Endothelial cell of umbilical vein (primary cell): ENCODE measurements around the gene TMEM252.

Experiments
- EZH2 ChIP-seq: IDR thresholded peaks from 2 replicates; pipeline ENCODE4 v1.6.1; 2012; ENCODE audit warnings: borderline replicate concordance, low read depth, mild to moderate bottlenecking, moderate library complexity, low read length, inconsistent platforms; ENCODE audit not compliant: severe bottlenecking
- JUN ChIP-seq: IDR thresholded peaks from 2 replicates; pipeline ENCODE4 v1.6.1; 2011; ENCODE audit warnings: borderline replicate concordance, low read depth; ENCODE audit not compliant: insufficient read length, insufficient read depth
- MYC ChIP-seq: IDR thresholded peaks from one replicate; pipeline ENCODE4 v1.6.1; 2011; ENCODE audit warnings: mild to moderate bottlenecking, low read depth, low read length
- POLR2A ChIP-seq: IDR thresholded peaks from 2 replicates; pipeline ENCODE4 v1.6.1; 2012; ENCODE audit warnings: low read depth, mild to moderate bottlenecking, control low read depth, low read length
- POLR2AphosphoS5 ChIP-seq: IDR thresholded peaks from 2 replicates; pipeline ENCODE4 v1.6.1; 2012; ENCODE audit warnings: low read depth, mild to moderate bottlenecking, control low read depth, low read length, moderate library complexity; ENCODE audit not compliant: insufficient read depth
- TF ChIP-seq, protein P1 (sequence below), 2 donors: IDR thresholded peaks; 1 replicate in 1 of 2; 2 replicates in 1 of 2; pipeline ENCODE4 v1.5.1; 2011; ENCODE audit warnings: low read length in 2 of 2, mild to moderate bottlenecking in 2 of 2, moderate library complexity in 2 of 2, control low read depth in 1 of 2, inconsistent platforms in 1 of 2, low read depth in 1 of 2; ENCODE audit not compliant: insufficient read depth in 1 of 2; ENCODE audit errors: extremely low read depth in 1 of 2
- TF ChIP-seq, protein P2 (sequence below): IDR thresholded peaks from 2 replicates; pipeline ENCODE4 v1.6.1; 2011; ENCODE audit not compliant: insufficient read depth, insufficient read length

- TF ChIP-seq, protein P1, sequence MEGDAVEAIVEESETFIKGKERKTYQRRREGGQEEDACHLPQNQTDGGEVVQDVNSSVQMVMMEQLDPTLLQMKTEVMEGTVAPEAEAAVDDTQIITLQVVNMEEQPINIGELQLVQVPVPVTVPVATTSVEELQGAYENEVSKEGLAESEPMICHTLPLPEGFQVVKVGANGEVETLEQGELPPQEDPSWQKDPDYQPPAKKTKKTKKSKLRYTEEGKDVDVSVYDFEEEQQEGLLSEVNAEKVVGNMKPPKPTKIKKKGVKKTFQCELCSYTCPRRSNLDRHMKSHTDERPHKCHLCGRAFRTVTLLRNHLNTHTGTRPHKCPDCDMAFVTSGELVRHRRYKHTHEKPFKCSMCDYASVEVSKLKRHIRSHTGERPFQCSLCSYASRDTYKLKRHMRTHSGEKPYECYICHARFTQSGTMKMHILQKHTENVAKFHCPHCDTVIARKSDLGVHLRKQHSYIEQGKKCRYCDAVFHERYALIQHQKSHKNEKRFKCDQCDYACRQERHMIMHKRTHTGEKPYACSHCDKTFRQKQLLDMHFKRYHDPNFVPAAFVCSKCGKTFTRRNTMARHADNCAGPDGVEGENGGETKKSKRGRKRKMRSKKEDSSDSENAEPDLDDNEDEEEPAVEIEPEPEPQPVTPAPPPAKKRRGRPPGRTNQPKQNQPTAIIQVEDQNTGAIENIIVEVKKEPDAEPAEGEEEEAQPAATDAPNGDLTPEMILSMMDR (IDR thresholded peaks at IDR 0.05; ENCODE audit: extremely low read depth in 1 of 2, insufficient read depth in 1 of 2, low read depth in 1 of 2, low read length in 2 of 2) = no peak
- no peak for TF ChIP-seq EZH2
- TF ChIP-seq POLR2A = no peak
- no peak for TF ChIP-seq POLR2AphosphoS5
- TF ChIP-seq, protein P2, sequence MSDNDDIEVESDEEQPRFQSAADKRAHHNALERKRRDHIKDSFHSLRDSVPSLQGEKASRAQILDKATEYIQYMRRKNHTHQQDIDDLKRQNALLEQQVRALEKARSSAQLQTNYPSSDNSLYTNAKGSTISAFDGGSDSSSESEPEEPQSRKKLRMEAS = no peak
- no peak for TF ChIP-seq JUN
- no peak for TF ChIP-seq MYC
These were observed 47.1 kb downstream of the TMEM252 start for GRCh38 chr9:68493541-68493940.
